BLaER1 treated with 17β-estradiol and CSF1 and Interleukin-3, amounts not matched to agents 10 nM and 100 nM (cell line): ENCODE data around the gene DIS3L2.
A peak's percentile ranks its signal among the peaks of the same experiment; 100 is the strongest.
"Not testable (repeated sequence)": the region's sequence is repeated elsewhere in the genome, so short reads cannot be mapped to it uniquely, and the experiment has no call there.

Experiments used
- H3K27ac ChIP-seq, 11 experiments: shearing (Covaris generic); formaldehyde crosslinking; 2 replicates each; pipeline ENCODE4 v1.8.1; 2022
- H3K27me3 ChIP-seq, 11 experiments: shearing (Covaris generic); formaldehyde crosslinking; 2 replicates each; pipeline ENCODE4 v1.8.1; 2022
- H3K36me3 ChIP-seq, 11 experiments: shearing (Covaris generic); formaldehyde crosslinking; 2 replicates each; pipeline ENCODE4 v1.8.1; 2022
- H3K4me1 ChIP-seq, 10 experiments: shearing (Covaris generic); formaldehyde crosslinking; 2 replicates each; pipeline ENCODE4 v1.8.1; 2022
- H3K4me2 ChIP-seq, 11 experiments: shearing (Covaris generic); formaldehyde crosslinking; 2 replicates each; pipeline ENCODE4 v1.8.1; 2022
- H3K4me3 ChIP-seq, 10 experiments: shearing (Covaris generic); formaldehyde crosslinking; 2 replicates each; pipeline ENCODE4 v1.8.1; 2022
- H3K9ac ChIP-seq, 11 experiments: shearing (Covaris generic); formaldehyde crosslinking; 2 replicates each; pipeline ENCODE4 v1.8.1; 2022
- H3K9me3 ChIP-seq, 11 experiments: shearing (Covaris generic); formaldehyde crosslinking; replicated peaks in 1 of 11; 2 replicates each; pipeline ENCODE4 v1.8.1; 2022
- H4K20me1 ChIP-seq, 11 experiments: shearing (Covaris generic); formaldehyde crosslinking; 2 replicates each; pipeline ENCODE4 v1.8.1; 2022
- Cebpa-rat ChIP-seq, 11 experiments: shearing (Covaris generic); IDR thresholded peaks; 2 replicates each; pipeline ENCODE4 v1.8.1; 2022

Gene DIS3L2

DNA sequence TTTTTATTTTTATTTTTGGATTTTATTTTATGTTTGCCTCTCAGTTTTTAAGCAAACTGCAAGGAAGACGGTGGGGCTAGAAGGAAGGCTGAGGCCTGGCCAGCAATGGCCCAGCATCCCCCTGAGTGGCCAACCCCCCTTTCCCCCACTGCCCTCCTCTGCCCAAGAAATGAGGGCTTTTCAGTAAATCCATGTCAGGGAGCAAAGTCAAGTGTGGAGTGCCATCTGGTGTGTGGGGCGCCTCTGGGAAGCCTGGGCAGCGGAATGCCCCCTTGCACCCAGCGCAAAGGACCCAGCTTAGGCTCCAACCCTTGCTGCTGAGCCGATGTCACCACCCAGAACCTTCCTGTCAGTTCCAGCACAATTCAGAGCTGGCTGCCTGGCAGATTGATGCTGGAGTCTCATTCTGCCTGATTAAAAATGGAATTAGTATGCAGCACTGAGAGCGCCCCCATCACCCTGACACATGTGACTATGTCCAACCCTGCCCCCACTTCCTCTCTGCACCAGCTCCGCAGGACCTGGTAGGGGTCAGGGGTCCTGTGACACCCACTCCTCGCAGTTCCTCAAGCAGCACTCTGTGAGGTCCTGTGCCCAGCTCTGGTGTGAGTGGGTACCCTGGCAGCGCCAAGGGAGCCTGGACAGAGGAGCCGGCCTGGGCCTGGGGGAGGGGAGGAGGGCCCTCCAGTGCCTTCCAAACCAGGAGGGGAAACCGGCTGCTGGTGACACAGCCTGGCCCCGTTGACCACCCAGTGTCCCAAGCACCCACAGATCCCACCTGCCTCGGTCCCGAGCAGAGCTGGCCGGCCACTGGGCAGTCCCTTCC lies 407.8 kb downstream of the DIS3L2 start:
- Histone ChIP-seq H3K36me3 (no peaks in the 10 kb centered on the region), H3K27ac (peak overlapping the region in 1 of 11 experiments; percentile 14; a peak in 1 of 22 replicates), H3K4me3 (no peak overlapping the region), H3K4me1 (peaks cover 14 to 48% (median 42%) of the 10 kb centered on the region in 10 experiments), H3K27me3 (no peaks in the 10 kb centered on the region), H3K9ac (no peak overlapping the region), H4K20me1 (no peaks in the 10 kb centered on the region), H3K4me2 (peak overlapping the region in 10 of 11 experiments; percentile 21 to 70 (median 64); a peak in 19 of 22 replicates), H3K9me3 (no peaks in the 10 kb centered on the region)
- no peak for TF ChIP-seq Cebpa-rat (IDR thresholded peaks at IDR 0.05)

DNA sequence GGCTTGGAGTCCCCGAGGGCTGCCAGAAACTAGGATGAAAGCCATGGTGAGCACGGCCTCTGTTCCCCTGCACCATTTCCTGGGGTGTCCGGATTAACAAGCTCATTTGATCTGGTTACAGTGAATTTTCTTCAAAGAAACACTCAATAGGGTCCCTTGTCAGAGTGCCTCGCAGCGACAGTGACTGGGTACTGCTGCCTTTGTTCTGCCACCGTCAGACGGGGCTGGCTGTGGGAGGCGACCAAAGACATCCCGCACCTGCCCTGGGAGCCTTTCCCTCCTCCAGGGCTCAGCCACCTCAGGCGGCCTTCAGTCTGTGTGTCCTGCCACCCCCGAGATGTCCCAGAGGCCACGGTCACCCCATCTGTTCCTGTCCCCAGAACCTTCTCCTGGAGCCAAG lies 408.5 kb downstream of the DIS3L2 start:
- H3K27me3 ChIP-seq, H3K4me3 ChIP-seq, H3K9me3 ChIP-seq, H4K20me1 ChIP-seq, H3K36me3 ChIP-seq, H3K9ac ChIP-seq: not testable (repeated sequence)
- H3K4me2 ChIP-seq, result peak overlapping the region in 10 of 11 experiments; percentile 21 to 70 (median 64); a peak in 19 of 22 replicates
- peaks cover 13 to 42% (median 36%) of the 10 kb centered on the region in 10 experiments for H3K4me1 ChIP-seq
- H3K27ac ChIP-seq, result peak overlapping the region in 1 of 11 experiments; percentile 14; a peak in 1 of 22 replicates

DNA sequence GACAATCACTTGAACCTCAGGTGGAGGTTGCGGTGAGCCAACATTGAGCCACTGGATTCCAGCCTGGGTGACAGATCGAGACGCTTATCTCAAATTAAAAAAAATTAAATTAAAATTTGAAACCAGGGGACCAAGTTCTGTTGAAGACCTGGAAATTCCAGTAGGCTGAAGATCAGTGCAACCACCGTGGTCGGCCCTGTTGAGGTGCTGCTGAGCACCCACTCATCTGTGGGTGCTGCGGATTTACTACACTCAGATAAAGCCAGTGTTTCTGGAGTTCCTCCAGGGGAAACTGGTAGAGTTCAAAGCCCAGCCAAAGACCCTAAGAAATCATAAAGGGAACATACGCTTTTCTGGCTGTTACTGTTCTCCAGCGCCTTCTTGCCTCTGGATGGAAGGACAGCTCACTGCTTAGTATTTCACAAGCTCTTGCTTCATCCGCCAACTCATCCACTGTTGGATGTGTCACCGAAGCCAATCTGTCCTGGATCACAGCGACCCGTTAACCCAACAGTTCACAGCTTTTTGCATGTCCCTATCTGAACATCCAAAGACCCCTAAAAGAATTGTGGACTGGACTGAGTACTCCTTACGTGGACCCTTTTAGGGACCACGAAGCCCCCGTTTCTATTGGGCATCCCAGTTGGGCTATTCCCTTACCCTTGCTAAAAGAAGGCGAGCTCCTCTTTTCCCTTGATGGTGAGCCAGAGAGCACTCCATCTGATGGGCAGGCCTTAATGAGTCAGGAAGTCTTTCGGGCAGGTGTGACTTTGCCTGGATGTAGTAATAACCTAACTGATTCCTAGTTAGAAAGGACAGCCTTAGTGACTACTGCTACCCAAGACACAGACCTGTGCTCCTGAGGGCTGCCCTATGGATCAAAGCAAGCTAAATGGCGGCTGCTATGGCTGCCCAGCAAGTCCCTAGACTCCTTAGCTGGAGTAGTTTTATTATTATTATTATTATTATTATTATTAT lies 411.0 kb downstream of the DIS3L2 start:
- Histone ChIP-seq H3K36me3 (no peaks in the 10 kb centered on the region), H3K4me2 (peak overlapping the region in 2 of 11 experiments; percentile 8 to 10; a peak in 1 of 22 replicates), H3K27ac (no peak overlapping the region), H4K20me1 (no peaks in the 10 kb centered on the region), H3K4me1 (peaks cover 9 to 43% (median 30%) of the 10 kb centered on the region in 10 experiments; a peak in 18 of 20 replicates), H3K4me3 (no peak overlapping the region), H3K9ac (no peak overlapping the region), H3K9me3 (no peaks in the 10 kb centered on the region), H3K27me3 (no peaks in the 10 kb centered on the region)
- no peak for TF ChIP-seq Cebpa-rat (IDR thresholded peaks at IDR 0.05)

DNA sequence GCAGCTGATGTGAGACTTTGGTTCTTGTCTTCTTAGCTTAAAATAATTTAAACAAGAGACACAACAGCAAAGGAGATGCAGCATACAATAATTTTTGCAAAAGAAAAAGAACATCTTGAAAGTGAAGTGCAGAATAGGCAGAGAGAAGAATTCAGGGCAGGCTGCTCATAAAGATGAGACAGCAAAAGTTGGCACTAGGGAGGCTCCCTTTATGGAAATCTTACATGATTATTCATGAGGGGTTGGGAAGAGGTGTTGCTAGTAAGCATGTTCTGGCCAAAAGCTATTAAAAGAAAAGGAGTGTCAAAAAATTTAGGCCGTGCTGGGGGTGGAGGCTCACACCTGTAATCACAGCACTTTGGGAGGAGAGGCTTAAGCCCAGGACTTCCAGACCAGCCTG lies 412.8 kb downstream of the DIS3L2 start:
- H3K4me1 ChIP-seq, result peaks cover 4 to 40% (median 21%) of the 10 kb centered on the region in 10 experiments; a peak in 18 of 20 replicates
- H3K4me2 ChIP-seq, result no peak overlapping the region
- no peak overlapping the region for H3K27ac ChIP-seq
- H3K9ac ChIP-seq, result no peak overlapping the region
- no peaks in the 10 kb centered on the region for H3K27me3 ChIP-seq
- no peaks in the 10 kb centered on the region for H3K36me3 ChIP-seq
- TF ChIP-seq Cebpa-rat (IDR thresholded peaks at IDR 0.05), result no peak
- no peaks in the 10 kb centered on the region for H3K9me3 ChIP-seq
- no peaks in the 10 kb centered on the region for H4K20me1 ChIP-seq
- no peak overlapping the region for H3K4me3 ChIP-seq

DNA sequence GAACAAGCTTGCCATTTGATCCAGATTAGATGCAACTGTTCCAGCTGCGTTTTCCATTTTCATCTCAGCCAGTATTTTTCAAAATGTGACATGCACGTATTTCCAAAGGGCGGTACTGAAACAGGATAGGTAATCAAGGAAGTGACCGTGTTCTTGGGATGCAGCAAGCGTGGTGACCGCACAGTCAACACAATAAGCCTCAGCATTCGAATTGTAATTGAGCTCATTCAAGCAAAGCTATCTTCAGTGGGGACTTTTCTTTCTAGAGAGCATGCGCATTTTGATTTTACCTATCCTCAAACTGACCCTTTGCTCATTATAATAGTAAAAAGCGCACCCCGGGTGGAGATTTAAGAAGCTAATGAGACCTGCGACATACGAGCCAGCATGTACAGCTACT lies 413.7 kb downstream of the DIS3L2 start:
- Histone ChIP-seq H4K20me1 (no peaks in the 10 kb centered on the region), H3K27me3 (no peaks in the 10 kb centered on the region)

DNA sequence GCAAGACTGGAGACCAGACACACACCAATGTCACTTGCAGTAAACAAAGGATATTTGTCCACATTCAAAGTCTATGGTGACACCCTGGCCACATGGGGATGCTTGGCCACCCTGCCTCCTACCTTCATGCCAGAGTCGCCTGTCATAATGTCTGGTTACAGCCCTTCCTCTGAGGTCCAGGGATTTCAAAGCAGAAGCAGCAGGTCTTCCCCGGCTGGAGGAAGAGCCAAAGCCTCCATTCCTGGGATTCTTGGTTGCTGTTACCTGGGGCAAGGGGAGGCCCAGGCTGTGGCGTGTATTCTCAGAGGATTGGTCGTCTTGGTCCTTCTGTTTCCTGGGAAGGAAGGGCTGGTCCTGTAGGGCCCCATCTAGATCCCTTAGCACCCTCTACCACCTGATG lies 414.7 kb downstream of the DIS3L2 start:
- no peaks in the 10 kb centered on the region for H3K27me3 ChIP-seq
- TF ChIP-seq Cebpa-rat (IDR thresholded peaks at IDR 0.05), result no peak
- no peaks in the 10 kb centered on the region for H3K36me3 ChIP-seq
- no peaks in the 10 kb centered on the region for H3K9me3 ChIP-seq
- H3K27ac ChIP-seq, result no peak overlapping the region
- peak overlapping the region in 7 of 11 experiments; percentile 21 to 56 (median 45); a peak in 13 of 22 replicates for H3K4me2 ChIP-seq
- no peak overlapping the region for H3K4me3 ChIP-seq
- no peaks in the 10 kb centered on the region for H4K20me1 ChIP-seq
- H3K4me1 ChIP-seq, result peaks cover 0 to 40% (median 22%) of the 10 kb centered on the region in 10 experiments; a peak in 15 of 20 replicates
- H3K9ac ChIP-seq, result no peak overlapping the region

More for the DNA sequence above, 413.7 kb downstream of the DIS3L2 start:
- no peak for TF ChIP-seq Cebpa-rat (IDR thresholded peaks at IDR 0.05)
- no peak overlapping the region for H3K27ac ChIP-seq
- no peaks in the 10 kb centered on the region for H3K9me3 ChIP-seq
- no peaks in the 10 kb centered on the region for H3K36me3 ChIP-seq
- no peak overlapping the region for H3K4me3 ChIP-seq
- no peak overlapping the region for H3K4me2 ChIP-seq
- no peak overlapping the region for H3K9ac ChIP-seq
- peaks cover 0 to 38% (median 19%) of the 10 kb centered on the region in 10 experiments; a peak in 15 of 20 replicates for H3K4me1 ChIP-seq

DNA sequence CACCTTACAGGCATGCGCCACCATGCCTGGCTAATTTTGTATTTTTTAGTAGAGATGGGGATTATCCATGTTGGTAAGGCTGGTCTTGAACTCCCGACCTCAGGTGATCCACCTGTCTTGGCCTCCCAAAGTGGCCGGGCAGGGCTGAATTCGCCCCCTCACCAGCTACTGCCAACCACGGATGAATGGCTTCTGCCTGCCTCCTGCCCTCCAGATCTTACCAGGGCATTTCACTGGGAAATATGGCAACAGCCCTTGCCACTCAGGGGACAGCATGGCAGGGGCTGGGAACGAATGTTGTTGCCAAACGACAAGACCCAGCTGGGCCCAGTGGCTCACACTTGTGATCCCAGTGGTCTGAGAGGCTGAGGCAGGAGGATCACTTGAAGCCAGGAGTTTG lies 415.2 kb downstream of the DIS3L2 start:
- Histone ChIP-seq H3K4me2 (peak overlapping the region in 7 of 11 experiments; percentile 21 to 56 (median 45); a peak in 13 of 22 replicates), H3K9ac (no peak overlapping the region), H3K9me3 (no peaks in the 10 kb centered on the region), H3K4me3 (no peak overlapping the region), H3K36me3 (no peaks in the 10 kb centered on the region), H3K4me1 (peaks cover 0 to 37% (median 24%) of the 10 kb centered on the region in 10 experiments; a peak in 17 of 20 replicates), H3K27me3 (no peaks in the 10 kb centered on the region), H3K27ac (no peak overlapping the region), H4K20me1 (no peaks in the 10 kb centered on the region)
- no peak for TF ChIP-seq Cebpa-rat (IDR thresholded peaks at IDR 0.05)

DNA sequence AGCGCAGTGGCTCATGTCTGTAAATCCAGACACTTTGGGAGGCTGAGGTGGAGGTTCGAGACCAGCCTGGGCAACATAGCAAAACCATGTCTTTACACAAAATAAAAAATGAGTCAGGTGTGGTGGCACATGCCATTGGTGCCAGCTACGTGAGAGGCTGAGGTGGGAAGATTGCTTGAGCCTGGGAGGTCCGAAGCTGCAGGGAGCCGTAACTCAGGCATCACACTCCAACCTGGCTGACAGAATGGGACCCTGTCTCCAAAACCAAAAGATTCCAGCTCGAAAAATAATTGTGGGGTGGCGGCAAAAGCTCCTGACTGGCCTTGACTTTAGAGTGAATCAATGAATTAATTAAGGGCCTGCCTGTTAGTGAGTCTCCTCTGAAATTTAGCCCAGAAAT lies 415.8 kb downstream of the DIS3L2 start:
- H3K4me3 ChIP-seq, result no peak overlapping the region
- H3K4me2 ChIP-seq, result peak overlapping the region in 4 of 11 experiments; percentile 23 to 54 (median 31); a peak in 2 of 22 replicates
- H3K9ac ChIP-seq, result no peak overlapping the region
- no peaks in the 10 kb centered on the region for H3K36me3 ChIP-seq
- TF ChIP-seq Cebpa-rat (IDR thresholded peaks at IDR 0.05), result no peak
- H4K20me1 ChIP-seq, result no peaks in the 10 kb centered on the region
- peaks cover 4 to 42% (median 30%) of the 10 kb centered on the region in 10 experiments; a peak in 18 of 20 replicates for H3K4me1 ChIP-seq
- H3K27ac ChIP-seq, result no peak overlapping the region
- H3K9me3 ChIP-seq, result no peaks in the 10 kb centered on the region
- H3K27me3 ChIP-seq, result no peaks in the 10 kb centered on the region
